ENCODE measurements around the gene CRABP2. TPM values are rescaled to one million over a fixed set of nuclear protein-coding genes. Genes with fewer than 3 reads are reported as not detected.
A peak's percentile ranks its signal among the peaks of the same experiment; 100 is the strongest.

CRABP2 gene
- total and polyA plus RNA-seq, 12 donors, result 3.1 to 17.8 (median 7.2) TPM

GRCh38 chr1:156705918-156706656 is 704 bp upstream of the CRABP2 start:
- Histone ChIP-seq H3K27me3 (no peaks in the 10 kb centered on the region), H3K4me1 (replicated peaks in 1 of 2) (peaks cover 23 to 31% of the 10 kb centered on the region in 2 donors), H3K9me3 (replicated peaks in 1 of 3) (no peaks in the 10 kb centered on the region), H3K27ac (peak overlapping the region; percentile 30 to 66 (median 52)), H3K4me3 (peak overlapping the region in 3 of 4 donors; percentile 7 to 59 (median 31)), H3K36me3 (replicated peaks in 1 of 2) (no peaks in the 10 kb centered on the region)
- intact Hi-C loops (cut with DNase I), result no loop called here
- WGBS, 4 donors, result 0 to 1% (median 1%) methylated on average over 7 to 45 of the region's 45 CpGs
- TF ChIP-seq POLR2A (IDR thresholded peaks at IDR 0.05) (no peak), CTCF (IDR thresholded peaks at IDR 0.05) (peak; percentile 62 to 75 (median 70))
- peak; percentile 36 to 82 (median 62) for DNase-seq

GRCh38 chr1:156704930-156705320 is 458 bp downstream of the CRABP2 start:
- 2 to 20% (median 3%) methylated on average over 2 to 29 of the region's 29 CpGs for WGBS, 4 donors
- TF ChIP-seq CTCF (IDR thresholded peaks at IDR 0.05) (no peak), POLR2A (IDR thresholded peaks at IDR 0.05) (no peak)
- Histone ChIP-seq H3K36me3 (replicated peaks in 1 of 2) (no peaks in the 10 kb centered on the region), H3K4me1 (replicated peaks in 1 of 2) (peaks cover 23 to 31% of the 10 kb centered on the region in 2 donors), H3K27ac (peak overlapping the region in 1 of 5 donors; percentile 52), H3K27me3 (no peaks in the 10 kb centered on the region), H3K4me3 (peak overlapping the region in 1 of 4 donors; percentile 59), H3K9me3 (replicated peaks in 1 of 3) (no peaks in the 10 kb centered on the region)
- intact Hi-C loops (cut with DNase I), result no loop called here
- peak; percentile 73 to 87 (median 84) for DNase-seq

GRCh38 chr1:156704166-156704711 is 1.1 kb downstream of the CRABP2 start:
- Histone ChIP-seq H3K9me3 (replicated peaks in 1 of 3) (no peaks in the 10 kb centered on the region), H3K27ac (no peak overlapping the region), H3K36me3 (replicated peaks in 1 of 2) (no peaks in the 10 kb centered on the region), H3K4me1 (replicated peaks in 1 of 2) (peaks cover 23 to 26% of the 10 kb centered on the region in 2 donors), H3K4me3 (no peak overlapping the region), H3K27me3 (no peaks in the 10 kb centered on the region)
- intact Hi-C loops (cut with DNase I), result no loop called here
- 71 to 79% (median 72%) methylated on average over 10 of the region's 10 CpGs for WGBS, 4 donors
- TF ChIP-seq CTCF (IDR thresholded peaks at IDR 0.05) (no peak), POLR2A (IDR thresholded peaks at IDR 0.05) (no peak)
- no peak for DNase-seq

GRCh38 chr1:156703741-156704140 is 1.6 kb downstream of the CRABP2 start:
- Histone ChIP-seq H3K36me3 (replicated peaks in 1 of 2) (no peaks in the 10 kb centered on the region), H3K27ac (no peak overlapping the region), H3K27me3 (no peaks in the 10 kb centered on the region), H3K9me3 (replicated peaks in 1 of 3) (no peaks in the 10 kb centered on the region), H3K4me3 (no peak overlapping the region), H3K4me1 (replicated peaks in 1 of 2) (peaks cover 23 to 26% of the 10 kb centered on the region in 2 donors)
- WGBS, 4 donors, result 52 to 80% (median 64%) methylated on average over 4 of the region's 4 CpGs; no CpG with 5 or more reads in 1 of the 4 donors
- no peak for DNase-seq
- intact Hi-C loops (cut with DNase I), result no loop called here
- no peak for TF ChIP-seq POLR2A (IDR thresholded peaks at IDR 0.05)
- no peak for TF ChIP-seq CTCF (IDR thresholded peaks at IDR 0.05)

All from adrenal gland (tissue), 12 donors.